NB4 (cell line): Measurements from ENCODE around the gene CLK3.

Source experiments
- MAX ChIP-seq: IDR thresholded peaks from 2 replicates; pipeline ENCODE4 v1.6.1; 2011; ENCODE audit warnings: low read depth, low read length
- MYC ChIP-seq: IDR thresholded peaks from 2 replicates; pipeline ENCODE4 v1.6.1; 2011; ENCODE audit warnings: low read depth, low read length
- POLR2A ChIP-seq: IDR thresholded peaks from 2 replicates; pipeline ENCODE4 v1.6.1; 2011; ENCODE audit warnings: mild to moderate bottlenecking; ENCODE audit not compliant: insufficient read length; ENCODE audit errors: extremely low read depth
- TF ChIP-seq, protein P1 (sequence below): IDR thresholded peaks from one replicate; pipeline ENCODE4 v1.5.1; 2012; ENCODE audit warnings: low read depth, low read length

DNA sequence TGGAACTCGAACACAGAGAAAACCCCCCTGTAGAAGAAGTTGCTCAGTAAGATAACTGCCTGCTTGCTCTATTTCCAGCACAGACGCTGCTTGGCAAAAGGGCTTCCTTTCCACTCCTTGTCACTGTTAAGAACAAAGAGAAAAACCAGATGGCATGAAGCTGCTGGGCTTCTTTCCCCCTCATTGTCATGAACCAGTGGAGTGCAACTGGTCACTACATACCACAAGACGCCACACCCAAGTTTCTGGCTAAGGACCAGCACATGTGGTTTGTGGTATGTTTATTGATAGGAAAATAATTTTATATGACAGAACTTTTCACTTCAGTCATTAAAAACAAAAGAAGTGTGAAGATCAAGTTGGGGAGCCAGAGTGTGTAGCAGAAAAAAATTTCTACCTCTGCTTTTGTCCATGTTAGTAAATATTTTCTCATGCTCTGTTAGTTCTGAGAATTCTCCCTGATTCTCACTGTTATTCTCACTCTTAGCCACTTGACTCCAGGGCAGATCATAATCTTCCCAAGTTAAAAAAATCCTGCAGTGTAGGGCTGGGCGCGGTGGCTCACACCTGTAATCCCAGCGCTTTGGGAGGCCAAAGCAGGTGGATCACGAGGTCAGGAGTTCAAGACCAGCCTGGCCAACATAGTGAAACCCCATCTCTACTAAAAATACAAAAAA is 37.9 kb downstream of the CLK3 start:
- TF ChIP-seq POLR2A (no peak), MAX (no peak), MYC (no peak)
- TF ChIP-seq, protein P1, sequence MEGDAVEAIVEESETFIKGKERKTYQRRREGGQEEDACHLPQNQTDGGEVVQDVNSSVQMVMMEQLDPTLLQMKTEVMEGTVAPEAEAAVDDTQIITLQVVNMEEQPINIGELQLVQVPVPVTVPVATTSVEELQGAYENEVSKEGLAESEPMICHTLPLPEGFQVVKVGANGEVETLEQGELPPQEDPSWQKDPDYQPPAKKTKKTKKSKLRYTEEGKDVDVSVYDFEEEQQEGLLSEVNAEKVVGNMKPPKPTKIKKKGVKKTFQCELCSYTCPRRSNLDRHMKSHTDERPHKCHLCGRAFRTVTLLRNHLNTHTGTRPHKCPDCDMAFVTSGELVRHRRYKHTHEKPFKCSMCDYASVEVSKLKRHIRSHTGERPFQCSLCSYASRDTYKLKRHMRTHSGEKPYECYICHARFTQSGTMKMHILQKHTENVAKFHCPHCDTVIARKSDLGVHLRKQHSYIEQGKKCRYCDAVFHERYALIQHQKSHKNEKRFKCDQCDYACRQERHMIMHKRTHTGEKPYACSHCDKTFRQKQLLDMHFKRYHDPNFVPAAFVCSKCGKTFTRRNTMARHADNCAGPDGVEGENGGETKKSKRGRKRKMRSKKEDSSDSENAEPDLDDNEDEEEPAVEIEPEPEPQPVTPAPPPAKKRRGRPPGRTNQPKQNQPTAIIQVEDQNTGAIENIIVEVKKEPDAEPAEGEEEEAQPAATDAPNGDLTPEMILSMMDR, result no peak
